PC-9 (cell line): Measurements from ENCODE around the gene CHST11.

Experiments used
- EZH2 ChIP-seq: fragments of 200-600 bp; sonication (generic); IDR thresholded peaks from 2 replicates; pipeline ENCODE4 v1.8.0; 2017; ENCODE audit warnings: antibody characterized with exemption, low read depth
- TF ChIP-seq, protein P1 (sequence below): fragments of 200-600 bp; sonication (generic); conservative IDR thresholded peaks from 2 replicates; pipeline ENCODE4 v1.6.1; 2017; ENCODE audit warnings: mixed run types, antibody characterized with exemption, mild to moderate bottlenecking, moderate library complexity

DNA sequence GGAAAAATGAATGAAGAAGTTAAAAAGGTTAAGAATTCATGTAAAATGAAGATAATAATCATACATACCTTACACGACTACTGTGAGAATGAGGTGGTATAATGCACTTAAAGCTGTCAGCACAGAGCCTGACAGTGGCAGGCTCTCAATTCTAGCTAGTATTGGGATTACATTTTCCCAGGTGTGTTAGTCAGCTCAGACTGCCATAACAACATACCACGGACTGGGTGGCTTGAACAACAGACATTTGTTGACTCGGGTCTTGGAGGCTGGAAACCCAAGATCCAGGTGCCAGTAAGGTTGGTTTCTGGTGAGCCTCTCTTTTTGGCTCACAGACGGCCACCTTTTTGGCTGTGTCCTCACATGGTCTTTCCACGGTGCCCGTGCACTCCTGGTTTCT is 167.8 kb downstream of the CHST11 start:
- TF ChIP-seq, protein P1, sequence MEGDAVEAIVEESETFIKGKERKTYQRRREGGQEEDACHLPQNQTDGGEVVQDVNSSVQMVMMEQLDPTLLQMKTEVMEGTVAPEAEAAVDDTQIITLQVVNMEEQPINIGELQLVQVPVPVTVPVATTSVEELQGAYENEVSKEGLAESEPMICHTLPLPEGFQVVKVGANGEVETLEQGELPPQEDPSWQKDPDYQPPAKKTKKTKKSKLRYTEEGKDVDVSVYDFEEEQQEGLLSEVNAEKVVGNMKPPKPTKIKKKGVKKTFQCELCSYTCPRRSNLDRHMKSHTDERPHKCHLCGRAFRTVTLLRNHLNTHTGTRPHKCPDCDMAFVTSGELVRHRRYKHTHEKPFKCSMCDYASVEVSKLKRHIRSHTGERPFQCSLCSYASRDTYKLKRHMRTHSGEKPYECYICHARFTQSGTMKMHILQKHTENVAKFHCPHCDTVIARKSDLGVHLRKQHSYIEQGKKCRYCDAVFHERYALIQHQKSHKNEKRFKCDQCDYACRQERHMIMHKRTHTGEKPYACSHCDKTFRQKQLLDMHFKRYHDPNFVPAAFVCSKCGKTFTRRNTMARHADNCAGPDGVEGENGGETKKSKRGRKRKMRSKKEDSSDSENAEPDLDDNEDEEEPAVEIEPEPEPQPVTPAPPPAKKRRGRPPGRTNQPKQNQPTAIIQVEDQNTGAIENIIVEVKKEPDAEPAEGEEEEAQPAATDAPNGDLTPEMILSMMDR, result no peak
- no peak for TF ChIP-seq EZH2
